CD4-positive, alpha-beta memory T cell (primary cell): Measurements from ENCODE around the gene KLHL3. TPM values are rescaled to one million over a fixed set of nuclear protein-coding genes. Genes with fewer than 3 reads are reported as not detected.
"Not testable (repeated sequence)": the region's sequence is repeated elsewhere in the genome, so short reads cannot be mapped to it uniquely, and the experiment has no call there.

Source experiments
- CTCF ChIA-PET: fragments of 350-600 bp; sonication (Branson Sonifier 250); formaldehyde crosslinking; loops from one replicate; lab custom pipeline; 2021; ENCODE audit warnings: inconsistent platforms; ENCODE audit not compliant: partially characterized antibody; lab: Charles Lee
- POLR2A ChIA-PET: fragments of 350-600 bp; sonication (Branson Sonifier 250); formaldehyde crosslinking; loops from one replicate; lab custom pipeline; 2021; ENCODE audit not compliant: partially characterized antibody; lab: Charles Lee
- DNase-seq, 5 donors: peaks; one replicate each; pipeline versions ENCODE4 v3.0.0 to v3.0.0-alpha.2; 2020 to 2022; ENCODE audit warnings: mixed read lengths in 1 of 5
- H3K27ac ChIP-seq: one replicate; pipeline ENCODE4 v1.7.0; 2013; ENCODE audit warnings: low read depth, low read length
- H3K27me3 ChIP-seq: 2 replicates; pipeline ENCODE4 v1.7.0; 2013; ENCODE audit warnings: mild to moderate bottlenecking, low read length, moderate library complexity; ENCODE audit not compliant: insufficient read depth
- H3K36me3 ChIP-seq: 2 replicates; pipeline ENCODE4 v1.7.0; 2013; ENCODE audit warnings: mild to moderate bottlenecking, low read length, moderate library complexity; ENCODE audit not compliant: insufficient read depth
- H3K4me1 ChIP-seq: 2 replicates; pipeline ENCODE4 v1.7.0; 2013; ENCODE audit warnings: mild to moderate bottlenecking, low read length, moderate library complexity; ENCODE audit not compliant: insufficient read depth
- H3K4me3 ChIP-seq, 2 donors: one replicate each; pipeline ENCODE4 v1.7.0; 2013; ENCODE audit warnings: low read length in 2 of 2, mild to moderate bottlenecking in 1 of 2
- H3K9me3 ChIP-seq, 2 donors: one replicate each; pipeline ENCODE4 v1.7.0; 2013; ENCODE audit warnings: low read length in 2 of 2, control low read depth in 1 of 2; ENCODE audit not compliant: control insufficient read depth in 1 of 2
- H3K27ac Mint-ChIP-seq, 7 donors: one replicate each; pipeline ENCODE4 v1.8.0; 2020 to 2021; ENCODE audit warnings: mixed read lengths in 7 of 7, mild to moderate bottlenecking in 6 of 7, inconsistent platforms in 3 of 7, moderate library complexity in 3 of 7
- H3K27me3 Mint-ChIP-seq, 2 donors: one replicate each; pipeline ENCODE4 v1.8.0; 2020 to 2021; ENCODE audit warnings: mixed read lengths in 2 of 2
- H3K36me3 Mint-ChIP-seq, 2 donors: one replicate each; pipeline ENCODE4 v1.8.0; 2020 to 2021; ENCODE audit warnings: mixed read lengths in 2 of 2, inconsistent platforms in 1 of 2, mild to moderate bottlenecking in 1 of 2
- H3K4me1 Mint-ChIP-seq, 4 donors: one replicate each; pipeline ENCODE4 v1.8.0; 2020 to 2021; ENCODE audit warnings: mixed read lengths in 4 of 4, mild to moderate bottlenecking in 1 of 4
- H3K4me3 Mint-ChIP-seq, 8 donors: one replicate each; pipeline ENCODE4 v1.8.0; 2020 to 2021; ENCODE audit warnings: mixed read lengths in 8 of 8, mild to moderate bottlenecking in 7 of 8, moderate library complexity in 6 of 8, inconsistent platforms in 3 of 8
- H3K9me3 Mint-ChIP-seq, 8 donors: one replicate each; pipeline ENCODE4 v1.8.0; 2020 to 2021; ENCODE audit warnings: mixed read lengths in 8 of 8, mild to moderate bottlenecking in 5 of 8, inconsistent platforms in 3 of 8, moderate library complexity in 1 of 8
- intact Hi-C: fragments of 100-400 bp; cut with micrococcal nuclease; formaldehyde crosslinking; loops from one replicate; pipeline ENCODE4 v1.15.1; 2023
- polyA plus RNA-seq, 2 donors: library from polyadenylated mRNA; unstranded; fragments of 300-500 nt; fragmentation: Illumina TruSeq; gene quantifications; one replicate each; pipeline ENCODE4 v1.2.3, GENCODE V29; 2021
- total RNA-seq, 2 experiments: library from RNA; stranded (reverse); gene quantifications; one replicate each; pipeline ENCODE4 v1.2.3, GENCODE V29; 2021

Gene KLHL3
- total and polyA plus RNA-seq, 4 experiments from 2014 or later, result 2.2 to 25.9 (median 12.5) TPM

- H3K27ac ChIP-seq, H3K27ac Mint-ChIP-seq, POLR2A ChIA-PET, H3K4me3 Mint-ChIP-seq, H3K9me3 ChIP-seq, DNase-seq, H3K27me3 Mint-ChIP-seq, intact Hi-C loops, H3K4me3 ChIP-seq, H3K4me1 ChIP-seq, H3K4me1 Mint-ChIP-seq, H3K27me3 ChIP-seq, H3K36me3 ChIP-seq, H3K9me3 Mint-ChIP-seq: not testable (repeated sequence)
- CTCF ChIA-PET, result interaction anchor here (0.6 to 3.8 kb wide), 5 partner anchors 9 to 168 kb away, joined by 3 to 35 read pairs (median 7); no protein-coding TSS in a partner anchor
- H3K36me3 Mint-ChIP-seq, result peaks cover 39 to 41% of the 10 kb centered on the region in 2 donors
Measured at GRCh38 chr5:137643081-137643480, 92.8 kb downstream of the KLHL3 start.

DNA sequence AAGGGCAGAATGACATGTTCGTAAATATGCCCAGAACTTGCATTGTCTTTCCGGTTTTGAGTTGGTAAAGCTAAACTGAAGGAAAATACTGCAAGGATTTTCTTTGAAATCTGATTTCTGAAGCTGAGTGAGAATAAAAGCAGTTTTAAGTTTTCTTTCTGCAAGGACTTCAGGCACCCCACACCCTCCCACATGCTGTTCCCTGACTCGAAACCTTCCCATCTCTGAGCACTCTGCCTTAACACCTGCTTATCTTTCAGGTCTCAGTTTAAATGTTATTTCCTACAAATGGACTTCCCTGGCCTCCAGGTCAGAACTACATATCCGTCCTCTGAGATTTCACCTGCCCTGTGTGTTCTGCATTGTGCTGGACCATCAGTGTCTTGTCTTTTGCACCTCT lies 93.8 kb downstream of the KLHL3 start:
- CTCF ChIA-PET, result interaction anchor here (1.5 to 3.8 kb wide), 4 partner anchors 8 to 100 kb away, joined by 7 to 35 read pairs (median 8); no protein-coding TSS in a partner anchor
- POLR2A ChIA-PET, result no interaction called here
- H3K27ac Mint-ChIP-seq, result peak overlapping the region in 2 of 7 donors; percentile 50 to 81

DNA sequence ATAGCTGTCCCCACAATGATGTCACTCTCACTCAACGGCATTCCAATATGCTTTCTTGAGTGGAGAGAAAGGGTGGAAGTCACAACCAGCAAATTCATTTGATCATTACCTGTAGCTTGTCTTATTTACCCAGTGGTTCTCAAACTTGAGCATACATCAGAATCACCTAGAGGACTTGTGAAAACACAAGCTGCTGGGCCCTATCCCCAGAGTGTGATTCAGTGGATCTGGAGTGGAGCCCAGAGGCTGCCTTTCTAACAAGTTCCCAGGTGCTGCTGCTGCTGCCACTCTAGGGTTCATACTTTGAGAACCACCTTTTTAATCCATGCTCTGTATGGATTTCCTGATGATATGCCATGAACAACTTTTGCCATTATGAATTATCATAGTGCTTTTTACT lies 94.7 kb downstream of the KLHL3 start:
- Histone ChIP-seq H3K9me3 (no peaks in the 10 kb centered on the region), H3K36me3 (no peaks in the 10 kb centered on the region), H3K4me1 (no peaks in the 10 kb centered on the region), H3K27me3 (no peaks in the 10 kb centered on the region), H3K4me3 (no peak overlapping the region), H3K27ac (no peak overlapping the region)
- Mint-ChIP-seq H3K27ac (no peak overlapping the region), H3K9me3 (peaks cover 0 to 8% (median 0%) of the 10 kb centered on the region in 8 donors), H3K36me3 (peaks cover 31 to 35% of the 10 kb centered on the region in 2 donors), H3K27me3 (no peaks in the 10 kb centered on the region), H3K4me1 (no peaks in the 10 kb centered on the region), H3K4me3 (no peak overlapping the region)
- intact Hi-C loops, result no loop called here
- CTCF ChIA-PET, result interaction anchor here (1.5 to 3.8 kb wide), 2 partner anchors 10 to 101 kb away, joined by 8 to 35 read pairs; no protein-coding TSS in a partner anchor
- DNase-seq, result no peak
- POLR2A ChIA-PET, result no interaction called here

More for the DNA sequence above, 93.8 kb downstream of the KLHL3 start:
- Mint-ChIP-seq H3K4me3 (no peak overlapping the region), H3K27me3 (no peaks in the 10 kb centered on the region), H3K36me3 (peaks cover 37 to 40% of the 10 kb centered on the region in 2 donors), H3K9me3 (peaks cover 0 to 8% (median 0%) of the 10 kb centered on the region in 8 donors), H3K4me1 (no peaks in the 10 kb centered on the region)
- no peak for DNase-seq
- Histone ChIP-seq H3K27me3 (no peaks in the 10 kb centered on the region), H3K27ac (no peak overlapping the region), H3K36me3 (no peaks in the 10 kb centered on the region), H3K9me3 (no peaks in the 10 kb centered on the region), H3K4me3 (no peak overlapping the region), H3K4me1 (no peaks in the 10 kb centered on the region)
- intact Hi-C loops, result no loop called here

DNA sequence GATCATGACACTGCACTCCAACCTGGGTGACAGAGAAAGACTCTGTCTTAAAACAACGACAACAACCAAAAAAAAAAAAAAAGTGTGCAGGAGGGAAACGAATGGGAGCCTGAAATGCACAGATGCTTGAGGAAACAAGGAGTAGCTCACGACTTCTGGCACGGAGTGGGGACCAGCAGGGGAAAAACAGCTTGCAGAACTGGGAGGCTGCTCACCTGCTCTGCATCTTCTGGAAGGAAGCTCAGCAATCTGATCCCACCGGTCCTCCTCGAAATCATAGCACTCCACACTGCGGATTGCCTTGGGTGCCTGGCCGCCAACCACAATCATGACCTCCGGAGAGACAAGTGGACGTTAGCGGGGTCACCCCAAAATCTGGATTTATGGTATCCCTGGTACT lies 96.2 kb downstream of the KLHL3 start:
- H3K9me3 ChIP-seq, result no peaks in the 10 kb centered on the region
- no peaks in the 10 kb centered on the region for H3K4me1 Mint-ChIP-seq
- H3K9me3 Mint-ChIP-seq, result no peaks in the 10 kb centered on the region
- DNase-seq, result no peak
- H3K27ac ChIP-seq, result no peak overlapping the region
- H3K27me3 Mint-ChIP-seq, result no peaks in the 10 kb centered on the region
- ChIA-PET CTCF (interaction anchor here (1.0 to 1.5 kb wide), 3 partner anchors 10 to 430 kb away, joined by 3 to 9 read pairs (median 5); no protein-coding TSS in a partner anchor), POLR2A (no interaction called here)
- no peaks in the 10 kb centered on the region for H3K4me1 ChIP-seq
- peaks cover 21 to 28% of the 10 kb centered on the region in 2 donors for H3K36me3 Mint-ChIP-seq
- no peak overlapping the region for H3K4me3 Mint-ChIP-seq
- no peaks in the 10 kb centered on the region for H3K36me3 ChIP-seq
- H3K27ac Mint-ChIP-seq, result peak overlapping the region in 1 of 7 donors; percentile 35
- no peaks in the 10 kb centered on the region for H3K27me3 ChIP-seq
- intact Hi-C loops, result no loop called here
- no peak overlapping the region for H3K4me3 ChIP-seq

- no peaks in the 10 kb centered on the region for H3K9me3 Mint-ChIP-seq
- ChIA-PET CTCF (interaction anchor here (0.8 to 1.5 kb wide), 4 partner anchors 9 to 430 kb away, joined by 3 to 9 read pairs (median 4); no protein-coding TSS in a partner anchor), POLR2A (no interaction called here)
- peak overlapping the region in 1 of 8 donors; percentile 11 for H3K4me3 Mint-ChIP-seq
- DNase-seq, result no peak
- intact Hi-C loops, result no loop called here
- no peaks in the 10 kb centered on the region for H3K4me1 Mint-ChIP-seq
- Histone ChIP-seq H3K9me3 (no peaks in the 10 kb centered on the region), H3K36me3 (no peaks in the 10 kb centered on the region), H3K27me3 (no peaks in the 10 kb centered on the region), H3K27ac (no peak overlapping the region), H3K4me3 (no peak overlapping the region), H3K4me1 (no peaks in the 10 kb centered on the region)
- no peak overlapping the region for H3K27ac Mint-ChIP-seq
- no peaks in the 10 kb centered on the region for H3K27me3 Mint-ChIP-seq
- peaks cover 18 to 27% of the 10 kb centered on the region in 2 donors for H3K36me3 Mint-ChIP-seq
Measured at GRCh38 chr5:137638841-137639240, 97.0 kb downstream of the KLHL3 start.

DNA sequence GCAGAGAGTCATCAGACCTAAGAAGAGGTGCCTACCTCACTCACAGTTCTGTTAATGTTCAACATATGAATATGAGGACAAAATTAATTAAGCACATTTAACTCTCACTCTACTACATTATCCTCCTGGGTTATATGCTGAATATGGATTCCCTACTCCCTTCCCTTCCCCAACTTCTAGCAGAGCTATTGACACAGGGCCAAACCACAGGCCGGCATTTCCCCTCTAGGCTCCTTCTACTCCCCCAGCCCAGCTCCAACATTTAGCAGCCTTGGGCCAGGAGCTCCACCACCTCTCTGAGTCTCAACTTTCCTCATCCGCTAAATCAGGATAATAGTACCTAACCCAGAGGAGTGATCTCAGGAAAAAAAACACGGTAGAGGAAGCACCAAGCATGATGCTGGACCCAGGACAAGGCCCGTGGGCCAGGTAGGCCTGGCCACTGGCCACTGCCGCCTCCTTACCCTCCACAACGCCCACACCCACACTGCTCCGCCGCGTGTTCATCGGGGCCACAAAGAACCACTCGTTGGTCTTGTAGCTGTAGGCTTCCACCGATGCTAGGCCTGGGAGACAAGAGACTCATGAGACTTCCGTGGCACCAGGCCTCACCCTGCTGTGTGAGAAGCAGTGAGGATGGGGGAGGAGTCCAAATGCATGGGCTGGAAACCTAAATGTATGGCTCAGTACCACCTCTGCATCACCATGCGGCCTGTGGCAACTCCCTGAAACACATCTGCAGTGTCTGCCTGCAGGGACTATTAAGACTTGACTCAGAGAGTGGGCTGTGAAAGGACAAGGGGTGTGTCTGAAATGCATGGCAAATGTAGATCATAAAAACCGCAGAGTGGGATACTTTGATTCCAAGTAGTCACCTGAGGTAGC lies 98.8 kb downstream of the KLHL3 start:
- Histone ChIP-seq H3K4me1 (no peaks in the 10 kb centered on the region), H3K27me3 (no peaks in the 10 kb centered on the region), H3K9me3 (no peaks in the 10 kb centered on the region), H3K4me3 (no peak overlapping the region), H3K27ac (no peak overlapping the region), H3K36me3 (no peaks in the 10 kb centered on the region)
- Mint-ChIP-seq H3K9me3 (no peaks in the 10 kb centered on the region), H3K27me3 (no peaks in the 10 kb centered on the region), H3K4me1 (no peaks in the 10 kb centered on the region), H3K36me3 (peaks cover 23 to 29% of the 10 kb centered on the region in 2 donors), H3K27ac (peak overlapping the region in 3 of 7 donors; percentile 2 to 44 (median 36)), H3K4me3 (no peak overlapping the region)
- POLR2A ChIA-PET, result no interaction called here
- CTCF ChIA-PET, result interaction anchor here (1.5 kb wide), 1 partner anchor 23 kb away, joined by 3 read pairs; no protein-coding TSS in a partner anchor
- intact Hi-C loops, result no loop called here
- DNase-seq, result no peak

GRCh38 chr5:137636099-137636498 lies 99.8 kb downstream of the KLHL3 start:
- H3K4me3 ChIP-seq, result no peak overlapping the region
- no peaks in the 10 kb centered on the region for H3K36me3 ChIP-seq
- H3K4me1 Mint-ChIP-seq, result no peaks in the 10 kb centered on the region
- no peaks in the 10 kb centered on the region for H3K9me3 ChIP-seq
- H3K4me1 ChIP-seq, result no peaks in the 10 kb centered on the region
- H3K27me3 ChIP-seq, result no peaks in the 10 kb centered on the region
- peak overlapping the region in 1 of 7 donors; percentile 36 for H3K27ac Mint-ChIP-seq
- ChIA-PET POLR2A (no interaction called here), CTCF (interaction anchor here (2.6 kb wide), 1 partner anchor 106 kb away, joined by 14 read pairs; no protein-coding TSS in a partner anchor)
- H3K4me3 Mint-ChIP-seq, result no peak overlapping the region
- intact Hi-C loops, result no loop called here
- no peaks in the 10 kb centered on the region for H3K9me3 Mint-ChIP-seq
- no peak overlapping the region for H3K27ac ChIP-seq
- H3K36me3 Mint-ChIP-seq, result peaks cover 23 to 29% of the 10 kb centered on the region in 2 donors
- DNase-seq, result no peak
- no peaks in the 10 kb centered on the region for H3K27me3 Mint-ChIP-seq
